ENCODE results near the gene EFCAB14. TPM values are rescaled to one million over a fixed set of nuclear protein-coding genes. Genes with fewer than 3 reads are reported as not detected.

The EFCAB14 gene
- total and polyA plus RNA-seq, 9 of the 15 experiments (the other 6 are each of a cell fraction or from before 2014, with no cell fraction given) = 7.3 to 49.0 (median 37.3) TPM

- FAIRE-seq (no peak), DNase-seq (ENCODE audit: extremely low read depth in 1 of 4, low spot score in 3 of 4) (no peak), ATAC-seq (no peak; the same call in 2 of the 3 replicates)
- no peaks in the 10 kb centered on the region for H3K79me2 ChIP-seq (ENCODE audit: control insufficient read depth, insufficient read depth, low read length)
- no peaks in the 10 kb centered on the region for H3K9me3 ChIP-seq (replicated peaks; ENCODE audit: control insufficient read depth, insufficient read depth, low read depth, low read length)
- intact Hi-C loops (cut with micrococcal nuclease) = no loop called here
- no peak overlapping the region for H3K4me2 ChIP-seq (ENCODE audit: insufficient read depth, low read length)
- H3K4me1 ChIP-seq (replicated peaks in 1 of 2; ENCODE audit: control insufficient read depth in 2 of 2, insufficient read depth in 2 of 2, low read length in 2 of 2) = no peaks in the 10 kb centered on the region
- POLR2A ChIA-PET = interaction anchor here (0.6 to 1.5 kb wide), 4 partner anchors 16 to 33 kb away, joined by 3 to 4 read pairs (median 3); no protein-coding TSS in a partner anchor
- no peak overlapping the region for H3K27ac ChIP-seq (ENCODE audit: extremely low read depth, low read depth, low read length)
- in situ Hi-C loops (cut with MboI) = no loop called here
- no peaks in the 10 kb centered on the region for H4K20me1 ChIP-seq (replicated peaks; ENCODE audit: control insufficient read depth, insufficient read depth, low read length)
- TF ChIP-seq, protein P1, sequence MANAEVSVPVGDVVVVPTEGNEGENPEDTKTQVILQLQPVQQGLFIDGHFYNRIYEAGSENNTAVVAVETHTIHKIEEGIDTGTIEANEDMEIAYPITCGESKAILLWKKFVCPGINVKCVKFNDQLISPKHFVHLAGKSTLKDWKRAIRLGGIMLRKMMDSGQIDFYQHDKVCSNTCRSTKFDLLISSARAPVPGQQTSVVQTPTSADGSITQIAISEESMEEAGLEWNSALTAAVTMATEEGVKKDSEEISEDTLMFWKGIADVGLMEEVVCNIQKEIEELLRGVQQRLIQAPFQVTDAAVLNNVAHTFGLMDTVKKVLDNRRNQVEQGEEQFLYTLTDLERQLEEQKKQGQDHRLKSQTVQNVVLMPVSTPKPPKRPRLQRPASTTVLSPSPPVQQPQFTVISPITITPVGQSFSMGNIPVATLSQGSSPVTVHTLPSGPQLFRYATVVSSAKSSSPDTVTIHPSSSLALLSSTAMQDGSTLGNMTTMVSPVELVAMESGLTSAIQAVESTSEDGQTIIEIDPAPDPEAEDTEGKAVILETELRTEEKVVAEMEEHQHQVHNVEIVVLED (CRISPR knock-in tag; IDR thresholded peaks at IDR 0.05) = no peak
- no peak for TF ChIP-seq ZC3H4 (CRISPR knock-in tag; IDR thresholded peaks at IDR 0.05; ENCODE audit: borderline replicate concordance)
- TF ChIP-seq, protein P2, sequence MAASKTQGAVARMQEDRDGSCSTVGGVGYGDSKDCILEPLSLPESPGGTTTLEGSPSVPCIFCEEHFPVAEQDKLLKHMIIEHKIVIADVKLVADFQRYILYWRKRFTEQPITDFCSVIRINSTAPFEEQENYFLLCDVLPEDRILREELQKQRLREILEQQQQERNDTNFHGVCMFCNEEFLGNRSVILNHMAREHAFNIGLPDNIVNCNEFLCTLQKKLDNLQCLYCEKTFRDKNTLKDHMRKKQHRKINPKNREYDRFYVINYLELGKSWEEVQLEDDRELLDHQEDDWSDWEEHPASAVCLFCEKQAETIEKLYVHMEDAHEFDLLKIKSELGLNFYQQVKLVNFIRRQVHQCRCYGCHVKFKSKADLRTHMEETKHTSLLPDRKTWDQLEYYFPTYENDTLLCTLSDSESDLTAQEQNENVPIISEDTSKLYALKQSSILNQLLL (CRISPR knock-in tag; IDR thresholded peaks at IDR 0.05; ENCODE audit: borderline replicate concordance) = no peak
- TF ChIP-seq ZNF668 (CRISPR knock-in tag; IDR thresholded peaks at IDR 0.05) = no peak
- no peak for TF ChIP-seq TAL1 (IDR thresholded peaks at IDR 0.05)
- TF ChIP-seq ZNF79 (CRISPR knock-in tag; IDR thresholded peaks at IDR 0.05; ENCODE audit: low read depth) = no peak
- TF ChIP-seq GABPB1 (CRISPR knock-in tag; IDR thresholded peaks at IDR 0.05) = no peak
- no peak for TF ChIP-seq MLLT1 (IDR thresholded peaks at IDR 0.05)
- no peak for TF ChIP-seq SUPT5H (IDR thresholded peaks at IDR 0.05)
- no peak for TF ChIP-seq OTX1 (CRISPR knock-in tag; IDR thresholded peaks at IDR 0.05)
- no peaks in the 10 kb centered on the region for H3K27me3 ChIP-seq (ENCODE audit: control insufficient read depth in 2 of 2, insufficient read depth in 2 of 2, low read length in 2 of 2)
- 78% methylated on average over 2 of the region's 2 CpGs for WGBS (ENCODE audit: insufficient coverage, low coverage, missing lambda C conversion rate)
- no peak overlapping the region for H2AFZ ChIP-seq (ENCODE audit: low read depth, low read length)
- no peak overlapping the region for H3K4me3 ChIP-seq
- no peaks in the 10 kb centered on the region for H3K9me1 ChIP-seq (ENCODE audit: control insufficient read depth, insufficient read depth, low read length)
- peak overlapping the region in 1 of 2 experiments; percentile 6; a peak in 1 of 4 replicates for H3K9ac ChIP-seq (ENCODE audit: insufficient read depth in 1 of 2, low read depth in 2 of 2, low read length in 2 of 2)
- CTCF ChIA-PET (ENCODE audit: low intra/inter-chr PET ratio) = no interaction called here
- BruUV-seq (replicated peaks) = no TSS peak
- H3K36me3 ChIP-seq (ENCODE audit: control insufficient read depth, insufficient read depth, low read length) = peaks cover 33% of the 10 kb centered on the region
Observed at GRCh38 chr1:46653405-46653958, 65.4 kb downstream of the EFCAB14 start.

All from K562 (cell line).